NCI-H1417 (cell line): ENCODE measurements around the gene PGM3.

Experiments
- DNase-seq, 3 experiments: peaks; one replicate each; lab custom pipeline; 2025; lab: John Stamatoyannopoulos, UW

Gene PGM3

GRCh38 chr6:83183082-83183828 lies 9.8 kb downstream of the PGM3 start:
- DNase-seq = no peak

- DNase-seq = peak in 1 of 3 experiments; percentile 11
These were observed 11.0 kb downstream of the PGM3 start for GRCh38 chr6:83182114-83182513.

GRCh38 chr6:83180426-83180950 lies 12.6 kb downstream of the PGM3 start:
- no peak for DNase-seq

- no peak for DNase-seq
These were observed 16.8 kb downstream of the PGM3 start for GRCh38 chr6:83176246-83176645.

GRCh38 chr6:83169511-83169910 lies 23.6 kb downstream of the PGM3 start:
- DNase-seq = no peak

- DNase-seq = no peak
These were observed 24.0 kb downstream of the PGM3 start for GRCh38 chr6:83169106-83169505.

GRCh38 chr6:83168556-83168955 lies 24.5 kb downstream of the PGM3 start:
- no peak for DNase-seq

GRCh38 chr6:83167726-83168278 lies 25.3 kb downstream of the PGM3 start:
- DNase-seq = no peak

GRCh38 chr6:83160167-83160566 lies 32.9 kb downstream of the PGM3 start:
- no peak for DNase-seq

- no peak for DNase-seq
These were observed 37.3 kb downstream of the PGM3 start for GRCh38 chr6:83155794-83156193.

GRCh38 chr6:83153883-83154521 lies 39.1 kb downstream of the PGM3 start:
- peak in 1 of 3 experiments; percentile 51 for DNase-seq

GRCh38 chr6:83152913-83153312 lies 40.2 kb downstream of the PGM3 start:
- DNase-seq = no peak

GRCh38 chr6:83151114-83151513 lies 42.0 kb downstream of the PGM3 start:
- DNase-seq = no peak

- no peak for DNase-seq
These were observed 54.3 kb downstream of the PGM3 start for GRCh38 chr6:83138758-83139157.

GRCh38 chr6:83138118-83138722 lies 54.8 kb downstream of the PGM3 start:
- no peak for DNase-seq

GRCh38 chr6:83132121-83132520 lies 60.9 kb downstream of the PGM3 start:
- DNase-seq = no peak

- DNase-seq = no peak
These were observed 65.1 kb downstream of the PGM3 start for GRCh38 chr6:83127976-83128375.

- DNase-seq = no peak
These were observed 65.8 kb downstream of the PGM3 start for GRCh38 chr6:83127258-83127657.

GRCh38 chr6:83126807-83127206 lies 66.3 kb downstream of the PGM3 start:
- DNase-seq = no peak

- no peak for DNase-seq
These were observed 66.8 kb downstream of the PGM3 start for GRCh38 chr6:83126223-83126622.

- DNase-seq = no peak
These were observed 67.6 kb downstream of the PGM3 start for GRCh38 chr6:83125425-83125824.

GRCh38 chr6:83124553-83124952 lies 68.5 kb downstream of the PGM3 start:
- no peak for DNase-seq
